ENCODE data around the gene TSPAN3. TPM values are rescaled to one million over a fixed set of nuclear protein-coding genes. Genes with fewer than 3 reads are reported as not detected.

Gene TSPAN3
- total RNA-seq, 1 experiment from 2014 or later = 84.9 TPM

GRCh38 chr15:76998663-76999285, 72.1 kb downstream of the TSPAN3 start:
- Mint-ChIP-seq H3K27ac (no peak overlapping the region), H3K9me3 (no peaks in the 10 kb centered on the region), H3K27me3 (ENCODE audit: low read depth) (no peaks in the 10 kb centered on the region), H3K4me1 (no peaks in the 10 kb centered on the region), H3K4me3 (no peak overlapping the region), H3K36me3 (no peaks in the 10 kb centered on the region)
- POLR2A ChIA-PET = no interaction called here
- no peak for ATAC-seq
- TF ChIP-seq, protein P1, sequence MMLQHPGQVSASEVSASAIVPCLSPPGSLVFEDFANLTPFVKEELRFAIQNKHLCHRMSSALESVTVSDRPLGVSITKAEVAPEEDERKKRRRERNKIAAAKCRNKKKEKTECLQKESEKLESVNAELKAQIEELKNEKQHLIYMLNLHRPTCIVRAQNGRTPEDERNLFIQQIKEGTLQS (CRISPR knock-in tag; conservative IDR thresholded peaks at IDR 0.05) = no peak
- TF ChIP-seq ZNF281 (CRISPR knock-in tag; IDR thresholded peaks at IDR 0.05) (no peak), ZNF396 (CRISPR knock-in tag; IDR thresholded peaks at IDR 0.05; ENCODE audit: borderline replicate concordance) (no peak), ERG (CRISPR knock-in tag; IDR thresholded peaks at IDR 0.05) (no peak), TP53 (CRISPR knock-in tag; IDR thresholded peaks at IDR 0.05) (no peak), NR2C2 (CRISPR knock-in tag; IDR thresholded peaks at IDR 0.05) (no peak), ZNF263 (CRISPR knock-in tag; IDR thresholded peaks at IDR 0.05; ENCODE audit: low read depth) (no peak), ZNF532 (CRISPR knock-in tag; IDR thresholded peaks at IDR 0.05; ENCODE audit: borderline replicate concordance) (no peak), MYBL2 (CRISPR knock-in tag; IDR thresholded peaks at IDR 0.05) (no peak), ZBTB43 (CRISPR knock-in tag; IDR thresholded peaks at IDR 0.05) (no peak), FOXJ3 (CRISPR knock-in tag; IDR thresholded peaks at IDR 0.05; ENCODE audit: borderline replicate concordance) (no peak), TEAD4 (CRISPR knock-in tag; IDR thresholded peaks at IDR 0.05) (no peak), OVOL2 (CRISPR knock-in tag; IDR thresholded peaks at IDR 0.05; ENCODE audit: borderline replicate concordance) (no peak), SP1 (CRISPR knock-in tag; conservative IDR thresholded peaks at IDR 0.05) (no peak), ZNF317 (CRISPR knock-in tag; IDR thresholded peaks at IDR 0.05; ENCODE audit: borderline replicate concordance, low read depth) (no peak), HMGXB4 (CRISPR knock-in tag; IDR thresholded peaks at IDR 0.05) (no peak), CREB1 (CRISPR knock-in tag; IDR thresholded peaks at IDR 0.05) (no peak)
- TF ChIP-seq, protein P2, sequence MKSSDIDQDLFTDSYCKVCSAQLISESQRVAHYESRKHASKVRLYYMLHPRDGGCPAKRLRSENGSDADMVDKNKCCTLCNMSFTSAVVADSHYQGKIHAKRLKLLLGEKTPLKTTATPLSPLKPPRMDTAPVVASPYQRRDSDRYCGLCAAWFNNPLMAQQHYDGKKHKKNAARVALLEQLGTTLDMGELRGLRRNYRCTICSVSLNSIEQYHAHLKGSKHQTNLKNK (CRISPR knock-in tag; IDR thresholded peaks at IDR 0.05) = no peak
- TF ChIP-seq, protein P3, sequence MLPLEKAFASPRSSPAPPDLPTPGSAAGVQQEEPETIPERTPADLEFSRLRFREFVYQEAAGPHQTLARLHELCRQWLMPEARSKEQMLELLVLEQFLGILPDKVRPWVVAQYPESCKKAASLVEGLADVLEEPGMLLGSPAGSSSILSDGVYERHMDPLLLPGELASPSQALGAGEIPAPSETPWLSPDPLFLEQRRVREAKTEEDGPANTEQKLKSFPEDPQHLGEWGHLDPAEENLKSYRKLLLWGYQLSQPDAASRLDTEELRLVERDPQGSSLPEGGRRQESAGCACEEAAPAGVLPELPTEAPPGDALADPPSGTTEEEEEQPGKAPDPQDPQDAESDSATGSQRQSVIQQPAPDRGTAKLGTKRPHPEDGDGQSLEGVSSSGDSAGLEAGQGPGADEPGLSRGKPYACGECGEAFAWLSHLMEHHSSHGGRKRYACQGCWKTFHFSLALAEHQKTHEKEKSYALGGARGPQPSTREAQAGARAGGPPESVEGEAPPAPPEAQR (CRISPR knock-in tag; IDR thresholded peaks at IDR 0.05) = no peak
- CTCF ChIA-PET = interaction anchor here (0.9 to 1.7 kb wide), 3 partner anchors 25 to 36 kb away, joined by 3 to 7 read pairs (median 6); no protein-coding TSS in a partner anchor
- DNase-seq (ENCODE audit: low spot score) = no peak

Measured in WTC11 (cell line).